OCI-LY7 (cell line): ENCODE results near the gene TIMM50. TPM values are rescaled to one million over a fixed set of nuclear protein-coding genes. Genes with fewer than 3 reads are reported as not detected.
A peak's percentile ranks its signal among the peaks of the same experiment; 100 is the strongest.

Experiments
- BruUV-seq: library from RNA; stranded (reverse); fragments of 400-500 nt; replicated peaks from 2 replicates; lab custom pipeline; 2021; lab: Mats Ljungman, UMichigan
- CTCF ChIA-PET: fragments of 300-600 bp; sonication (Branson Sonifier 250); formaldehyde crosslinking; loops from one replicate; lab custom pipeline; 2022; ENCODE audit warnings: antibody characterized with exemption; ENCODE audit not compliant: unreplicated experiment; lab: Charles Lee
- POLR2A ChIA-PET: fragments of 300-600 bp; sonication (Branson Sonifier 250); formaldehyde crosslinking; loops from one replicate; lab custom pipeline; 2022; ENCODE audit warnings: antibody characterized with exemption; lab: Charles Lee
- DNase-seq: peaks from one replicate; pipeline ENCODE4 v3.0.0-alpha.2; 2015; ENCODE audit warnings: low spot score
- H2AFZ ChIP-seq: fragments of 200-600 bp; sonication (generic), shearing (Covaris generic); 2 replicates; pipeline ENCODE4 v1.6.1; 2014; ENCODE audit warnings: mild to moderate bottlenecking, antibody characterized with exemption, low read length, moderate library complexity
- H3K27ac ChIP-seq: fragments of 200-600 bp; sonication (generic); 2 replicates; pipeline ENCODE4 v1.5.1; 2014; ENCODE audit warnings: mixed run types, low read depth, mild to moderate bottlenecking, moderate library complexity, low read length, inconsistent platforms; ENCODE audit not compliant: poor library complexity, severe bottlenecking
- H3K36me3 ChIP-seq: fragments of 200-600 bp; sonication (generic); 2 replicates; pipeline ENCODE4 v1.6.1; 2014; ENCODE audit warnings: mild to moderate bottlenecking, antibody characterized with exemption, low read length, moderate library complexity, mixed read lengths; ENCODE audit not compliant: insufficient read depth
- H3K4me1 ChIP-seq: fragments of 200-600 bp; sonication (generic); 2 replicates; pipeline ENCODE4 v1.5.1; 2014; ENCODE audit warnings: mild to moderate bottlenecking, low read length; ENCODE audit not compliant: insufficient read depth, poor library complexity, severe bottlenecking
- H3K4me2 ChIP-seq: fragments of 200-600 bp; sonication (generic); 2 replicates; pipeline ENCODE4 v1.6.1; 2014; ENCODE audit warnings: mild to moderate bottlenecking, low read length
- H3K4me3 ChIP-seq: fragments of 200-600 bp; sonication (generic); 2 replicates; pipeline ENCODE4 v1.5.1; 2014; ENCODE audit warnings: mild to moderate bottlenecking, low read depth, low read length; ENCODE audit not compliant: poor library complexity, severe bottlenecking
- H3K79me2 ChIP-seq: fragments of 200-600 bp; sonication (generic); 2 replicates; pipeline ENCODE4 v1.6.1; 2016; ENCODE audit warnings: low read depth, mild to moderate bottlenecking, low read length, moderate library complexity, mixed read lengths; ENCODE audit not compliant: insufficient read depth
- H3K9me2 ChIP-seq: fragments of 200-600 bp; sonication (generic); 2 replicates; pipeline ENCODE4 v1.6.1; 2016; ENCODE audit warnings: mild to moderate bottlenecking, low read length, mixed read lengths; ENCODE audit not compliant: insufficient read depth
- H3K9me3 ChIP-seq: fragments of 200-600 bp; sonication (generic); 2 replicates; pipeline ENCODE4 v1.6.1; 2014; ENCODE audit warnings: mild to moderate bottlenecking, mixed run types, low read length, mixed read lengths
- H4K20me1 ChIP-seq: fragments of 200-600 bp; sonication (generic); 2 replicates; pipeline ENCODE4 v1.6.1; 2014; ENCODE audit warnings: mild to moderate bottlenecking, antibody characterized with exemption, low read length, moderate library complexity, mixed read lengths; ENCODE audit not compliant: insufficient read depth
- CTCF ChIP-seq: fragments of 200-600 bp; sonication (generic); conservative IDR thresholded peaks from 2 replicates; pipeline ENCODE4 v1.5.1; 2014; ENCODE audit warnings: mild to moderate bottlenecking, antibody characterized with exemption, low read length, moderate library complexity, mixed read lengths
- EZH2phosphoT487 ChIP-seq: fragments of 200-600 bp; sonication (generic); IDR thresholded peaks from 2 replicates; pipeline ENCODE4 v1.6.1; 2018; ENCODE audit warnings: low read depth, borderline replicate concordance, mild to moderate bottlenecking, mixed run types, antibody characterized with exemption, low read length, moderate library complexity, mixed read lengths
- intact Hi-C: fragments of 100-400 bp; cut with micrococcal nuclease; formaldehyde crosslinking; loops from one replicate; pipeline ENCODE4 v1.10.0; 2022; ENCODE audit not compliant: unreplicated experiment
- total RNA-seq, 2 experiments: library from RNA; depleted of rRNA in 1 of 2; stranded (reverse); fragments of >200 nt in 1 of 2; shearing (Covaris generic) in 1 of 2; gene quantifications; 2 replicates each; pipeline ENCODE4 v1.2.3, GENCODE V29; 2014 to 2022

The TIMM50 gene
- total RNA-seq, 2 experiments from 2014 or later: 93.2 to 98.1 TPM

- Histone ChIP-seq H3K36me3 (no peaks in the 10 kb centered on the region), H3K9me3 (no peaks in the 10 kb centered on the region), H3K27ac (no peak overlapping the region), H3K4me1 (peaks cover 22% of the 10 kb centered on the region), H3K79me2 (no peaks in the 10 kb centered on the region), H3K9me2 (no peaks in the 10 kb centered on the region), H4K20me1 (no peaks in the 10 kb centered on the region), H2AFZ (peak overlapping the region; percentile 53; the same call in 1 of the 2 replicates), H3K4me3 (no peak overlapping the region), H3K4me2 (peak overlapping the region; percentile 53)
- peak; percentile 92 for DNase-seq
- POLR2A ChIA-PET: no interaction called here
- no TSS peak for BruUV-seq
- CTCF ChIA-PET: interaction anchor here (0.5 to 1.0 kb wide), 2 partner anchors 22 kb away, joined by 4 to 11 read pairs; partner anchors contain the start of gene TIMM50
- intact Hi-C loops: loop anchor here (1.0 kb wide), 1 partner anchor 63 kb away; no protein-coding TSS in a partner anchor
- TF ChIP-seq CTCF (peak; percentile 85), EZH2phosphoT487 (no peak)
Observed at GRCh38 chr19:39502640-39503417, 22.2 kb downstream of the TIMM50 start.

- CTCF ChIA-PET: no interaction called here
- peak overlapping the region; percentile 59; the same call in 1 of the 2 replicates for H3K4me2 ChIP-seq
Observed at GRCh38 chr19:39506598-39506943, 25.9 kb downstream of the TIMM50 start.

More at GRCh38 chr19:39506598-39506943, 25.9 kb downstream of the TIMM50 start:
- H2AFZ ChIP-seq: no peak overlapping the region
- H3K27ac ChIP-seq: no peak overlapping the region
- intact Hi-C loops: no loop called here
- H4K20me1 ChIP-seq: no peaks in the 10 kb centered on the region
- H3K4me3 ChIP-seq: peak overlapping the region; percentile 64
- H3K9me3 ChIP-seq: no peaks in the 10 kb centered on the region
- BruUV-seq: no TSS peak
- no peaks in the 10 kb centered on the region for H3K9me2 ChIP-seq
- no peaks in the 10 kb centered on the region for H3K36me3 ChIP-seq
- POLR2A ChIA-PET: no interaction called here
- peaks cover 4% of the 10 kb centered on the region for H3K4me1 ChIP-seq
- no peak for TF ChIP-seq EZH2phosphoT487
- TF ChIP-seq CTCF: no peak
- DNase-seq: no peak
- H3K79me2 ChIP-seq: no peaks in the 10 kb centered on the region
